22Rv1 (cell line): ENCODE measurements around the gene SETBP1.

Experiments
- H3K27ac ChIP-seq: fragments of 450-650 bp; 2 replicates; pipeline ENCODE4 v1.5.1; 2017
- CTCF ChIP-seq: fragments of 450-650 bp; IDR thresholded peaks from 2 replicates; pipeline ENCODE4 v1.5.1; 2017; ENCODE audit warnings: mild to moderate bottlenecking
- ZFX ChIP-seq: fragments of 450-650 bp; IDR thresholded peaks from 2 replicates; pipeline ENCODE4 v1.6.1; 2017; ENCODE audit warnings: antibody characterized with exemption, borderline replicate concordance

Gene SETBP1

GRCh38 chr18:44918142-44918476 is 237.4 kb downstream of the SETBP1 start:
- TF ChIP-seq CTCF (no peak), ZFX (no peak)
- H3K27ac ChIP-seq: no peak overlapping the region

GRCh38 chr18:44920441-44920840 is 239.8 kb downstream of the SETBP1 start:
- H3K27ac ChIP-seq: no peak overlapping the region
- TF ChIP-seq CTCF (no peak), ZFX (no peak)

GRCh38 chr18:44921974-44922373 is 241.3 kb downstream of the SETBP1 start:
- TF ChIP-seq CTCF: no peak
- TF ChIP-seq ZFX: no peak

GRCh38 chr18:44922968-44923367 is 242.3 kb downstream of the SETBP1 start:
- no peak overlapping the region for H3K27ac ChIP-seq
- TF ChIP-seq ZFX (no peak), CTCF (no peak)

More at GRCh38 chr18:44921974-44922373, 241.3 kb downstream of the SETBP1 start:
- no peak overlapping the region for H3K27ac ChIP-seq

- TF ChIP-seq CTCF: no peak
- H3K27ac ChIP-seq: no peak overlapping the region
Measured at GRCh38 chr18:44924785-44925499, 244.3 kb downstream of the SETBP1 start.

GRCh38 chr18:44927127-44927849 is 246.6 kb downstream of the SETBP1 start:
- H3K27ac ChIP-seq: no peak overlapping the region
- no peak for TF ChIP-seq CTCF
- no peak for TF ChIP-seq ZFX

GRCh38 chr18:44934901-44935300 is 254.2 kb downstream of the SETBP1 start:
- H3K27ac ChIP-seq: no peak overlapping the region
- TF ChIP-seq CTCF (no peak), ZFX (no peak)
